SK-N-SH (cell line): ENCODE measurements around the gene WNT1. TPM values are rescaled to one million over a fixed set of nuclear protein-coding genes. Genes with fewer than 3 reads are reported as not detected.

Experiments used
- CTCF ChIA-PET: fragments of 300-600, 350-600 bp; formaldehyde crosslinking; extraction: SDS; loops from one replicate; lab custom pipeline; 2021; lab: Yijun Ruan, JAX
- POLR2A ChIA-PET: fragments of 350-600 bp; sonication (Branson Sonifier 250); formaldehyde crosslinking; extraction: SDS; loops from one replicate; lab custom pipeline; 2020; ENCODE audit warnings: antibody characterized with exemption, inconsistent platforms; lab: Yijun Ruan, JAX
- DNase-seq: peaks from one replicate; pipeline ENCODE4 v3.0.0; 2012
- H2AFZ ChIP-seq: fragments of 200-600 bp; sonication (generic); 2 replicates; pipeline ENCODE4 v1.8.1; 2016; ENCODE audit warnings: antibody characterized with exemption, mild to moderate bottlenecking, low read depth
- H3F3A ChIP-seq: fragments of 200-600 bp; sonication (generic); replicated peaks from 2 replicates; pipeline ENCODE3; 2016; ENCODE audit warnings: antibody characterized with exemption, mild to moderate bottlenecking; ENCODE audit not compliant: insufficient read depth
- H3K27ac ChIP-seq, 2 experiments: fragments of 200-500 bp in 1 of 2; fragments of 200-600 bp in 1 of 2; sonication (Bioruptor generic) in 1 of 2; sonication (generic), shearing (Covaris generic) in 1 of 2; 2 replicates each; pipeline versions ENCODE4 v1.5.1 to v1.6.1; 2014 to 2016; ENCODE audit warnings: low read depth in 2 of 2, inconsistent platforms in 1 of 2, low read length in 1 of 2, mild to moderate bottlenecking in 1 of 2, mixed read lengths in 1 of 2
- H3K27me3 ChIP-seq: fragments of 200-600 bp; sonication (generic), shearing (Covaris generic); 2 replicates; pipeline ENCODE4 v1.6.1; 2016; ENCODE audit warnings: mixed run types; ENCODE audit not compliant: insufficient read depth
- H3K36me3 ChIP-seq, 2 experiments: fragments of 200-500 bp in 1 of 2; fragments of 200-600 bp in 1 of 2; sonication (Bioruptor generic) in 1 of 2; sonication (generic) in 1 of 2; replicated peaks in 1 of 2; 2 replicates each; pipeline versions ENCODE3 to v1.5.1; 2014 to 2016; ENCODE audit warnings: low read length in 1 of 2, mild to moderate bottlenecking in 1 of 2; ENCODE audit not compliant: insufficient read depth in 2 of 2, control insufficient read depth in 1 of 2
- H3K4me1 ChIP-seq, 2 experiments: fragments of 200-500 bp in 1 of 2; fragments of 200-600 bp in 1 of 2; sonication (Bioruptor generic) in 1 of 2; sonication (generic), shearing (Covaris generic) in 1 of 2; 2 replicates each; pipeline versions ENCODE4 v1.5.1 to v1.6.1; 2014 to 2016; ENCODE audit warnings: low read depth in 1 of 2, low read length in 1 of 2, mixed run types in 1 of 2; ENCODE audit not compliant: insufficient read depth in 2 of 2, control insufficient read depth in 1 of 2
- H3K4me2 ChIP-seq: fragments of 200-600 bp; sonication (generic), shearing (Covaris generic); 2 replicates; pipeline ENCODE4 v1.6.1; 2017; ENCODE audit warnings: mixed run types
- H3K4me3 ChIP-seq, 2 experiments: fragments of 200-500 bp in 1 of 2; fragments of 200-600 bp in 1 of 2; sonication (Bioruptor generic) in 1 of 2; sonication (generic), shearing (Covaris generic) in 1 of 2; 2 replicates each; pipeline versions ENCODE4 v1.5.1 to v1.8.1; 2014 to 2016; ENCODE audit warnings: low read depth in 2 of 2, inconsistent platforms in 1 of 2, low read length in 1 of 2, mild to moderate bottlenecking in 1 of 2, mixed read lengths in 1 of 2, moderate library complexity in 1 of 2
- H3K79me2 ChIP-seq: fragments of 200-600 bp; sonication (generic); 2 replicates; pipeline ENCODE4 v1.8.1; 2017; ENCODE audit warnings: mild to moderate bottlenecking; ENCODE audit not compliant: insufficient read depth
- H3K9ac ChIP-seq: fragments of 200-600 bp; sonication (generic); 2 replicates; pipeline ENCODE4 v1.6.1; 2017; ENCODE audit warnings: mixed run types
- H3K9me2 ChIP-seq: fragments of 200-600 bp; sonication (generic); 2 replicates; pipeline ENCODE4 v1.6.1; 2017; ENCODE audit warnings: mixed run types
- H3K9me3 ChIP-seq: fragments of 200-600 bp; sonication (generic); 2 replicates; pipeline ENCODE4 v1.6.1; 2017; ENCODE audit warnings: mixed run types, mild to moderate bottlenecking, moderate library complexity
- H4K20me1 ChIP-seq: fragments of 200-600 bp; sonication (generic); 2 replicates; pipeline ENCODE4 v1.6.1; 2017; ENCODE audit warnings: mild to moderate bottlenecking, mixed run types; ENCODE audit not compliant: insufficient read depth
- EP300 ChIP-seq, 2 experiments: IDR thresholded peaks; 2 replicates each; pipeline versions ENCODE4 v1.4.0 to v1.6.1; 2012; ENCODE audit warnings: borderline replicate concordance in 1 of 2, low read depth in 1 of 2, low read length in 1 of 2
- EZH2phosphoT487 ChIP-seq: fragments of 200-600 bp; sonication (generic); IDR thresholded peaks from 2 replicates; pipeline ENCODE4 v1.6.1; 2017; ENCODE audit warnings: low read depth, mixed run types, mild to moderate bottlenecking, antibody characterized with exemption, moderate library complexity, borderline replicate concordance
- JUND ChIP-seq: IDR thresholded peaks from 2 replicates; pipeline ENCODE4 v1.4.0; 2012
- RCOR1 ChIP-seq: fragments of 150-350 bp; IDR thresholded peaks from 2 replicates; pipeline ENCODE4 v1.6.1; 2017; ENCODE audit warnings: antibody characterized with exemption, low read length
- SMC3 ChIP-seq: IDR thresholded peaks from 2 replicates; pipeline ENCODE4 v1.6.1; 2012; ENCODE audit warnings: low read depth, low read length, improper control_type of control experiment
- TAF1 ChIP-seq: IDR thresholded peaks from 2 replicates; pipeline ENCODE4 v1.6.1; 2012; ENCODE audit warnings: low read depth, mild to moderate bottlenecking, low read length, moderate library complexity, borderline replicate concordance
- YY1 ChIP-seq: IDR thresholded peaks from 2 replicates; pipeline ENCODE4 v1.4.0; 2012; ENCODE audit warnings: low read depth, mild to moderate bottlenecking
- WGBS: methylation state at CpG from one replicate; pipeline ENCODE4 v1.1.6; 2017; ENCODE audit warnings: low lambda C conversion rate; 5-methylcytosine and 5-hydroxymethylcytosine counted together
- polyA plus RNA-seq, 3 experiments: library from polyadenylated mRNA; depleted of rRNA; stranded (reverse); fragments of >200 nt; gene quantifications; 2 replicates each; pipeline ENCODE4 v1.2.3, GENCODE V29; 2012
- TF ChIP-seq, protein P1 (sequence below): IDR thresholded peaks from 2 replicates; pipeline ENCODE4; 2012
- TF ChIP-seq, protein P2 (sequence below): IDR thresholded peaks from 2 replicates; pipeline ENCODE4 v1.4.0; 2012; ENCODE audit warnings: low read depth
- TF ChIP-seq, protein P3 (sequence below): IDR thresholded peaks from 2 replicates; pipeline ENCODE4 v1.6.1; 2012; ENCODE audit warnings: mild to moderate bottlenecking, low read depth, low read length, moderate library complexity
- TF ChIP-seq, protein P4 (sequence below): fragments of 200-600 bp; sonication (generic); IDR thresholded peaks from 2 replicates; pipeline ENCODE4 v1.6.1; 2017; ENCODE audit warnings: antibody characterized with exemption, mild to moderate bottlenecking, moderate library complexity
- TF ChIP-seq, protein P5 (sequence below): fragments of 150-350 bp; IDR thresholded peaks from 2 replicates; pipeline ENCODE4 v1.6.1; 2016; ENCODE audit warnings: mild to moderate bottlenecking, low read depth, low read length
- TF ChIP-seq, protein P6 (sequence below): fragments of 150-350 bp; IDR thresholded peaks from 2 replicates; pipeline ENCODE4 v1.6.1; 2017; ENCODE audit warnings: antibody characterized with exemption, low read length, low read depth, borderline replicate concordance

WNT1 gene
- polyA plus RNA-seq, 1 of the 3 experiments (the other 2 are of a cell fraction) = not detected

DNA sequence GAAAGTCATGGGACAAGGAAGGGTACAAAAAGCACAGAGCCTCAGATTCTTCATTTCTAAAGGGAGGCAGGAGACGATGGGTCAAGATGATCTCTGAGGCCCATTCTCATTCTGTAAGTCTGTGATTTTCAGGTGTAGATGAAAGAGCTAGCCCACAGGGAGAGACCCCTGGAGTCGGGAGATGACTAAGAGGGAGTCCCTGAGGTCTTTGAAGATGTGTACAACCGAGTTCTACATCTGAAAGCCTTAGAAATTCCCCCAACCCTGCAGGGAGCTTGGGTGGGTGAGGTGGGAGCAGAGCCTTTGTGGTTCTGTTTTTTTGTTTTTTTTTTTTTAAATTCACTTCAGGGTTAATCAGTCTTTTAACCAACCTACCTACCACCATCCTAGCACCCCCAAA, 9.7 kb upstream of the WNT1 start:
- POLR2A ChIA-PET = no interaction called here
- no peak overlapping the region for H3K9ac ChIP-seq

More for the DNA sequence above, 9.7 kb upstream of the WNT1 start:
- no peak overlapping the region for H3K27ac ChIP-seq
- no peaks in the 10 kb centered on the region for H4K20me1 ChIP-seq
- H3K4me1 ChIP-seq = peaks cover 0 to 13% of the 10 kb centered on the region in 2 experiments; a peak in 1 of 4 replicates
- H3K27me3 ChIP-seq = peaks cover 46% of the 10 kb centered on the region; the same call in 1 of the 2 replicates
- DNase-seq = peak; percentile 22
- CTCF ChIA-PET = interaction anchor here (0.9 to 32.2 kb wide), 9 partner anchors 10 to 115 kb away, joined by 3 to 935 read pairs (median 4); partner anchors contain the start of genes ARF3, DDN, FKBP11 and WNT1
- WGBS = 79% methylated on average over 3 of the region's 3 CpGs
- H3K9me2 ChIP-seq = no peaks in the 10 kb centered on the region
- H3K9me3 ChIP-seq = no peaks in the 10 kb centered on the region
- H3K36me3 ChIP-seq = no peaks in the 10 kb centered on the region
- no peak overlapping the region for H3K4me3 ChIP-seq
- H3K4me2 ChIP-seq = no peak overlapping the region
- TF ChIP-seq TAF1 = no peak
- TF ChIP-seq, protein P1, sequence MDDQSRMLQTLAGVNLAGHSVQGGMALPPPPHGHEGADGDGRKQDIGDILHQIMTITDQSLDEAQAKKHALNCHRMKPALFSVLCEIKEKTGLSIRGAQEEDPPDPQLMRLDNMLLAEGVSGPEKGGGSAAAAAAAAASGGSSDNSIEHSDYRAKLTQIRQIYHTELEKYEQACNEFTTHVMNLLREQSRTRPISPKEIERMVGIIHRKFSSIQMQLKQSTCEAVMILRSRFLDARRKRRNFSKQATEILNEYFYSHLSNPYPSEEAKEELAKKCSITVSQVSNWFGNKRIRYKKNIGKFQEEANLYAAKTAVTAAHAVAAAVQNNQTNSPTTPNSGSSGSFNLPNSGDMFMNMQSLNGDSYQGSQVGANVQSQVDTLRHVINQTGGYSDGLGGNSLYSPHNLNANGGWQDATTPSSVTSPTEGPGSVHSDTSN = no peak
- TF ChIP-seq, protein P2, sequence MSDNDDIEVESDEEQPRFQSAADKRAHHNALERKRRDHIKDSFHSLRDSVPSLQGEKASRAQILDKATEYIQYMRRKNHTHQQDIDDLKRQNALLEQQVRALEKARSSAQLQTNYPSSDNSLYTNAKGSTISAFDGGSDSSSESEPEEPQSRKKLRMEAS = no peak
- no peak for TF ChIP-seq JUND
- TF ChIP-seq EP300 (IDR thresholded peaks at IDR 0.05; ENCODE audit: borderline replicate concordance in 1 of 2, low read depth in 1 of 2, low read length in 1 of 2) = no peak
- no peak for TF ChIP-seq EZH2phosphoT487
- TF ChIP-seq, protein P3, sequence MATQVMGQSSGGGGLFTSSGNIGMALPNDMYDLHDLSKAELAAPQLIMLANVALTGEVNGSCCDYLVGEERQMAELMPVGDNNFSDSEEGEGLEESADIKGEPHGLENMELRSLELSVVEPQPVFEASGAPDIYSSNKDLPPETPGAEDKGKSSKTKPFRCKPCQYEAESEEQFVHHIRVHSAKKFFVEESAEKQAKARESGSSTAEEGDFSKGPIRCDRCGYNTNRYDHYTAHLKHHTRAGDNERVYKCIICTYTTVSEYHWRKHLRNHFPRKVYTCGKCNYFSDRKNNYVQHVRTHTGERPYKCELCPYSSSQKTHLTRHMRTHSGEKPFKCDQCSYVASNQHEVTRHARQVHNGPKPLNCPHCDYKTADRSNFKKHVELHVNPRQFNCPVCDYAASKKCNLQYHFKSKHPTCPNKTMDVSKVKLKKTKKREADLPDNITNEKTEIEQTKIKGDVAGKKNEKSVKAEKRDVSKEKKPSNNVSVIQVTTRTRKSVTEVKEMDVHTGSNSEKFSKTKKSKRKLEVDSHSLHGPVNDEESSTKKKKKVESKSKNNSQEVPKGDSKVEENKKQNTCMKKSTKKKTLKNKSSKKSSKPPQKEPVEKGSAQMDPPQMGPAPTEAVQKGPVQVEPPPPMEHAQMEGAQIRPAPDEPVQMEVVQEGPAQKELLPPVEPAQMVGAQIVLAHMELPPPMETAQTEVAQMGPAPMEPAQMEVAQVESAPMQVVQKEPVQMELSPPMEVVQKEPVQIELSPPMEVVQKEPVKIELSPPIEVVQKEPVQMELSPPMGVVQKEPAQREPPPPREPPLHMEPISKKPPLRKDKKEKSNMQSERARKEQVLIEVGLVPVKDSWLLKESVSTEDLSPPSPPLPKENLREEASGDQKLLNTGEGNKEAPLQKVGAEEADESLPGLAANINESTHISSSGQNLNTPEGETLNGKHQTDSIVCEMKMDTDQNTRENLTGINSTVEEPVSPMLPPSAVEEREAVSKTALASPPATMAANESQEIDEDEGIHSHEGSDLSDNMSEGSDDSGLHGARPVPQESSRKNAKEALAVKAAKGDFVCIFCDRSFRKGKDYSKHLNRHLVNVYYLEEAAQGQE = no peak
- TF ChIP-seq, protein P4, sequence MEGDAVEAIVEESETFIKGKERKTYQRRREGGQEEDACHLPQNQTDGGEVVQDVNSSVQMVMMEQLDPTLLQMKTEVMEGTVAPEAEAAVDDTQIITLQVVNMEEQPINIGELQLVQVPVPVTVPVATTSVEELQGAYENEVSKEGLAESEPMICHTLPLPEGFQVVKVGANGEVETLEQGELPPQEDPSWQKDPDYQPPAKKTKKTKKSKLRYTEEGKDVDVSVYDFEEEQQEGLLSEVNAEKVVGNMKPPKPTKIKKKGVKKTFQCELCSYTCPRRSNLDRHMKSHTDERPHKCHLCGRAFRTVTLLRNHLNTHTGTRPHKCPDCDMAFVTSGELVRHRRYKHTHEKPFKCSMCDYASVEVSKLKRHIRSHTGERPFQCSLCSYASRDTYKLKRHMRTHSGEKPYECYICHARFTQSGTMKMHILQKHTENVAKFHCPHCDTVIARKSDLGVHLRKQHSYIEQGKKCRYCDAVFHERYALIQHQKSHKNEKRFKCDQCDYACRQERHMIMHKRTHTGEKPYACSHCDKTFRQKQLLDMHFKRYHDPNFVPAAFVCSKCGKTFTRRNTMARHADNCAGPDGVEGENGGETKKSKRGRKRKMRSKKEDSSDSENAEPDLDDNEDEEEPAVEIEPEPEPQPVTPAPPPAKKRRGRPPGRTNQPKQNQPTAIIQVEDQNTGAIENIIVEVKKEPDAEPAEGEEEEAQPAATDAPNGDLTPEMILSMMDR = no peak
- no peak for TF ChIP-seq SMC3
- TF ChIP-seq YY1 = no peak
- TF ChIP-seq, protein P5, sequence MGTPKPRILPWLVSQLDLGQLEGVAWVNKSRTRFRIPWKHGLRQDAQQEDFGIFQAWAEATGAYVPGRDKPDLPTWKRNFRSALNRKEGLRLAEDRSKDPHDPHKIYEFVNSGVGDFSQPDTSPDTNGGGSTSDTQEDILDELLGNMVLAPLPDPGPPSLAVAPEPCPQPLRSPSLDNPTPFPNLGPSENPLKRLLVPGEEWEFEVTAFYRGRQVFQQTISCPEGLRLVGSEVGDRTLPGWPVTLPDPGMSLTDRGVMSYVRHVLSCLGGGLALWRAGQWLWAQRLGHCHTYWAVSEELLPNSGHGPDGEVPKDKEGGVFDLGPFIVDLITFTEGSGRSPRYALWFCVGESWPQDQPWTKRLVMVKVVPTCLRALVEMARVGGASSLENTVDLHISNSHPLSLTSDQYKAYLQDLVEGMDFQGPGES = no peak
- no peak for TF ChIP-seq RCOR1
- TF ChIP-seq, protein P6, sequence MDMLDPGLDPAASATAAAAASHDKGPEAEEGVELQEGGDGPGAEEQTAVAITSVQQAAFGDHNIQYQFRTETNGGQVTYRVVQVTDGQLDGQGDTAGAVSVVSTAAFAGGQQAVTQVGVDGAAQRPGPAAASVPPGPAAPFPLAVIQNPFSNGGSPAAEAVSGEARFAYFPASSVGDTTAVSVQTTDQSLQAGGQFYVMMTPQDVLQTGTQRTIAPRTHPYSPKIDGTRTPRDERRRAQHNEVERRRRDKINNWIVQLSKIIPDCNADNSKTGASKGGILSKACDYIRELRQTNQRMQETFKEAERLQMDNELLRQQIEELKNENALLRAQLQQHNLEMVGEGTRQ = no peak
- TF ChIP-seq, all 33 proteins: peak for 0
- H2AFZ ChIP-seq = no peak overlapping the region
- H3K79me2 ChIP-seq = no peaks in the 10 kb centered on the region
- peaks cover 8% of the 10 kb centered on the region for H3F3A ChIP-seq
